ENCODE data around the gene SLAMF9. TPM values are rescaled to one million over a fixed set of nuclear protein-coding genes. Genes with fewer than 3 reads are reported as not detected.

Gene SLAMF9
- total and polyA plus RNA-seq, 2 donors (not counting 3 experiments of a cell fraction or from before 2014, with no cell fraction given), result not detected

DNA sequence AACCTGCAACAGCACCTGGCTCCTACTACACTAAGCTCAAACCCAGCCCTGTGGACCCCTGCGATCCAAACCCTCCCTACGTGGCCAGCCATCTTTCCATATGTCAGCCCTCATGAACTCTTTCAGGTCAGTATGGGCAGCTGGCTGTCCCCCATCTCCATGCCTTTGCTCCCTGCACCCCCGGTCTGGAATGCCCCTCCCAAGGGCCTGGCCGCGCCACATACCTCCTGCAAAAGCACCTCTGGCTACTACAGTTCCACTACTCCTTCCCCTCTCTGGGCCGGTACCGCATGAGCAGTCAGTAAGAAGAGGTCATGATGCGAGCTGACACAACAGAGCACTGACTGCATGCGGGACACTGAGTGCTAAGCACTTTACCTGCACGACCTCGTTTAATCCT lies 18.7 kb downstream of the SLAMF9 start:
- Histone ChIP-seq H4K20me1 (replicated peaks; ENCODE audit: control insufficient read depth, extremely low read depth, insufficient read depth, low read length) (no peaks in the 10 kb centered on the region), H3K9me3 (replicated peaks; ENCODE audit: control insufficient read depth, insufficient read depth, low read length) (no peaks in the 10 kb centered on the region), H2AFZ (ENCODE audit: low read depth, low read length) (no peak overlapping the region), H3K9me1 (replicated peaks; ENCODE audit: control insufficient read depth, extremely low read depth, insufficient read depth, low read length) (no peaks in the 10 kb centered on the region), H3K4me2 (ENCODE audit: insufficient read depth, low read length) (no peak overlapping the region), H3K79me2 (ENCODE audit: control insufficient read depth, insufficient read depth, low read length) (no peaks in the 10 kb centered on the region), H3K36me3 (ENCODE audit: control insufficient read depth in 2 of 2, extremely low read depth in 1 of 2, insufficient read depth in 2 of 2, low read length in 2 of 2) (no peaks in the 10 kb centered on the region), H3K9ac (replicated peaks; ENCODE audit: extremely low read depth, insufficient read depth, low read length) (no peak overlapping the region), H3K27me3 (ENCODE audit: control insufficient read depth in 2 of 2, insufficient read depth in 2 of 2, low read length in 2 of 2) (peaks cover 0 to 14% of the 10 kb centered on the region in 2 experiments), H3K4me1 (ENCODE audit: control insufficient read depth, extremely low read depth, insufficient read depth, low read length) (no peaks in the 10 kb centered on the region), H3K4me3 (replicated peaks in 1 of 3; ENCODE audit: insufficient read depth in 1 of 3, low read depth in 1 of 3, low read length in 3 of 3) (no peak overlapping the region), H3K27ac (ENCODE audit: insufficient read depth, low read depth, low read length) (no peak overlapping the region)
- dilution Hi-C loops (cut with MboI; ENCODE audit: extremely low pct_ligation_motif_present, low sequenced_read_pairs) (no loop called here), intact Hi-C loops (cut with micrococcal nuclease) (loop anchor here (5.0 kb wide), 1 partner anchor 162 kb away; the partner anchor contains the start of gene IGSF8)
- DNase-seq (ENCODE audit: low read depth, low spot score) (no peak), FAIRE-seq (no peak)
- no TSS peak for BruUV-seq (replicated peaks)
- POLR2A ChIA-PET, result no interaction called here
- CTCF ChIA-PET, result interaction anchor here (0.6 to 13.3 kb wide), 5 partner anchors 10 to 441 kb away, joined by 3 to 169 read pairs (median 4); partner anchors contain the start of gene IGSF9
- TF ChIP-seq FOS (IDR thresholded peaks at IDR 0.05; ENCODE audit: borderline replicate concordance, insufficient read depth, low read length), result no peak
- no peak for TF ChIP-seq POLR2AphosphoS5 (IDR thresholded peaks at IDR 0.05; ENCODE audit: insufficient read depth, low read depth, low read length)
- no peak for TF ChIP-seq MYC (IDR thresholded peaks at IDR 0.05; ENCODE audit: low read depth, low read length)
- TF ChIP-seq, protein P1, sequence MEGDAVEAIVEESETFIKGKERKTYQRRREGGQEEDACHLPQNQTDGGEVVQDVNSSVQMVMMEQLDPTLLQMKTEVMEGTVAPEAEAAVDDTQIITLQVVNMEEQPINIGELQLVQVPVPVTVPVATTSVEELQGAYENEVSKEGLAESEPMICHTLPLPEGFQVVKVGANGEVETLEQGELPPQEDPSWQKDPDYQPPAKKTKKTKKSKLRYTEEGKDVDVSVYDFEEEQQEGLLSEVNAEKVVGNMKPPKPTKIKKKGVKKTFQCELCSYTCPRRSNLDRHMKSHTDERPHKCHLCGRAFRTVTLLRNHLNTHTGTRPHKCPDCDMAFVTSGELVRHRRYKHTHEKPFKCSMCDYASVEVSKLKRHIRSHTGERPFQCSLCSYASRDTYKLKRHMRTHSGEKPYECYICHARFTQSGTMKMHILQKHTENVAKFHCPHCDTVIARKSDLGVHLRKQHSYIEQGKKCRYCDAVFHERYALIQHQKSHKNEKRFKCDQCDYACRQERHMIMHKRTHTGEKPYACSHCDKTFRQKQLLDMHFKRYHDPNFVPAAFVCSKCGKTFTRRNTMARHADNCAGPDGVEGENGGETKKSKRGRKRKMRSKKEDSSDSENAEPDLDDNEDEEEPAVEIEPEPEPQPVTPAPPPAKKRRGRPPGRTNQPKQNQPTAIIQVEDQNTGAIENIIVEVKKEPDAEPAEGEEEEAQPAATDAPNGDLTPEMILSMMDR (IDR thresholded peaks at IDR 0.05; ENCODE audit: extremely low read depth in 1 of 2, insufficient read depth in 1 of 2, low read depth in 1 of 2, low read length in 2 of 2), result no peak
- no peak for TF ChIP-seq GATA2 (IDR thresholded peaks at IDR 0.05; ENCODE audit: insufficient read depth, insufficient read length, low read depth, low read length)
- TF ChIP-seq JUN (IDR thresholded peaks at IDR 0.05; ENCODE audit: borderline replicate concordance, insufficient read depth, insufficient read length, low read depth), result no peak
- TF ChIP-seq, protein P2, sequence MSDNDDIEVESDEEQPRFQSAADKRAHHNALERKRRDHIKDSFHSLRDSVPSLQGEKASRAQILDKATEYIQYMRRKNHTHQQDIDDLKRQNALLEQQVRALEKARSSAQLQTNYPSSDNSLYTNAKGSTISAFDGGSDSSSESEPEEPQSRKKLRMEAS (IDR thresholded peaks at IDR 0.05; ENCODE audit: insufficient read depth, insufficient read length), result no peak
- TF ChIP-seq POLR2A (IDR thresholded peaks at IDR 0.05; ENCODE audit: low read depth, low read length), result no peak
- TF ChIP-seq EZH2 (IDR thresholded peaks at IDR 0.05; ENCODE audit: borderline replicate concordance, low read depth, low read length, severe bottlenecking), result no peak

Measured in endothelial cell of umbilical vein (primary cell).